HepG2 (cell line): ENCODE results near the gene CAMKK1. TPM values are rescaled to one million over a fixed set of nuclear protein-coding genes. Genes with fewer than 3 reads are reported as not detected.

ENCODE experiments used
- ARNTL ChIP-seq: sonication (generic); formaldehyde crosslinking; IDR thresholded peaks from 2 replicates; pipeline ENCODE4 v1.4.0; 2020; ENCODE audit warnings: mild to moderate bottlenecking, missing genetic modification reagents
- CHD4 ChIP-seq: fragments of 200-600 bp; sonication (generic); IDR thresholded peaks from 2 replicates; pipeline ENCODE4 v1.7.0; 2017; ENCODE audit warnings: mild to moderate bottlenecking, low read length, borderline replicate concordance
- GATAD2A ChIP-seq: IDR thresholded peaks from 2 replicates; pipeline ENCODE4 v1.6.1; 2016
- HOXD1 ChIP-seq: sonication (generic); formaldehyde crosslinking; IDR thresholded peaks from 2 replicates; pipeline ENCODE4 v1.5.0; 2020; ENCODE audit warnings: missing genetic modification reagents
- ONECUT2 ChIP-seq: sonication (generic); formaldehyde crosslinking; IDR thresholded peaks from 2 replicates; pipeline ENCODE4 v1.4.0; 2020; ENCODE audit warnings: missing genetic modification reagents
- RAD21 ChIP-seq: fragments of 450-650 bp; formaldehyde crosslinking; IDR thresholded peaks from 2 replicates; pipeline ENCODE4 v1.5.0; 2020; ENCODE audit warnings: mild to moderate bottlenecking
- SKI ChIP-seq: fragments of 450-650 bp; IDR thresholded peaks from one replicate; pipeline ENCODE4 v1.6.1; 2018; ENCODE audit warnings: mild to moderate bottlenecking; ENCODE audit not compliant: partially characterized antibody
- SPEN ChIP-seq: sonication (generic); formaldehyde crosslinking; IDR thresholded peaks from 2 replicates; pipeline ENCODE4 v1.5.1; 2020; ENCODE audit warnings: low read depth, mild to moderate bottlenecking, missing genetic modification reagents
- TGIF2 ChIP-seq: IDR thresholded peaks from 2 replicates; pipeline ENCODE4 v1.6.1; 2016; ENCODE audit warnings: control low read depth, missing compliant biosample characterization
- ZNF160 ChIP-seq: sonication (generic); formaldehyde crosslinking; IDR thresholded peaks from 2 replicates; pipeline ENCODE4 v1.8.0; 2022; ENCODE audit warnings: mild to moderate bottlenecking, inconsistent platforms, missing genetic modification reagents
- ZNF207 ChIP-seq: fragments of 450-650 bp; IDR thresholded peaks from 2 replicates; pipeline ENCODE4 v1.6.1; 2016; ENCODE audit warnings: antibody characterized with exemption, borderline replicate concordance
- ZNF775 ChIP-seq: sonication (generic); formaldehyde crosslinking; IDR thresholded peaks from 2 replicates; pipeline ENCODE4 v1.4.0; 2020; ENCODE audit warnings: missing genetic modification reagents, mild to moderate bottlenecking, moderate library complexity, borderline replicate concordance
- polyA plus RNA-seq, 8 experiments: library from polyadenylated mRNA; depleted of rRNA in 3 of 8; stranded (reverse) in 7 of 8; unstranded in 1 of 8; fragments of >200 nt; fragmentation: Illumina TruSeq in 4 of 8; extraction: Trizol in 4 of 8; gene quantifications; 2 replicates each; pipeline versions ENCODE4 v1.2.1 to v1.2.3, GENCODE V29; 2011 to 2016; ENCODE audit warnings: low read depth in 4 of 8, missing spikeins in 1 of 8, mixed read lengths in 1 of 8; ENCODE audit not compliant: insufficient read depth in 1 of 8
- total RNA-seq, 5 experiments: library from RNA; depleted of rRNA; stranded (reverse); fragments of >200 nt; fragmentation: Illumina TruSeq; extraction: Trizol; gene quantifications; 2 replicates each; pipeline ENCODE4 v1.2.3, GENCODE V29; 2016; ENCODE audit warnings: low read depth in 1 of 5
- TF ChIP-seq, protein P1 (sequence below): sonication (generic); formaldehyde crosslinking; IDR thresholded peaks from 2 replicates; pipeline ENCODE4 v1.4.0; 2020; ENCODE audit warnings: missing genetic modification reagents
- TF ChIP-seq, protein P2 (sequence below): sonication (generic); formaldehyde crosslinking; IDR thresholded peaks from 2 replicates; pipeline ENCODE4 v1.4.0; 2020; ENCODE audit warnings: missing genetic modification reagents
- TF ChIP-seq, protein P3 (sequence below): sonication (generic); formaldehyde crosslinking; IDR thresholded peaks from 2 replicates; pipeline ENCODE4 v1.4.0; 2020; ENCODE audit warnings: missing genetic modification reagents
- TF ChIP-seq, protein P4 (sequence below): sonication (generic); formaldehyde crosslinking; IDR thresholded peaks from 2 replicates; pipeline ENCODE4 v1.4.0; 2020; ENCODE audit warnings: missing genetic modification reagents
- TF ChIP-seq, protein P5 (sequence below): sonication (generic); formaldehyde crosslinking; IDR thresholded peaks from 2 replicates; pipeline ENCODE4 v1.5.0; 2020; ENCODE audit warnings: mild to moderate bottlenecking, missing genetic modification reagents
- TF ChIP-seq, protein P6 (sequence below): sonication (generic); formaldehyde crosslinking; IDR thresholded peaks from 2 replicates; pipeline ENCODE4 v1.8.1; 2023; ENCODE audit warnings: mild to moderate bottlenecking, inconsistent platforms, moderate library complexity, missing genetic modification reagents, borderline replicate concordance

Gene CAMKK1
- total and polyA plus RNA-seq, 2 of the 13 experiments (the other 11 are each of a cell fraction or from before 2014, with no cell fraction given) = 1.5 to 1.6 TPM

DNA sequence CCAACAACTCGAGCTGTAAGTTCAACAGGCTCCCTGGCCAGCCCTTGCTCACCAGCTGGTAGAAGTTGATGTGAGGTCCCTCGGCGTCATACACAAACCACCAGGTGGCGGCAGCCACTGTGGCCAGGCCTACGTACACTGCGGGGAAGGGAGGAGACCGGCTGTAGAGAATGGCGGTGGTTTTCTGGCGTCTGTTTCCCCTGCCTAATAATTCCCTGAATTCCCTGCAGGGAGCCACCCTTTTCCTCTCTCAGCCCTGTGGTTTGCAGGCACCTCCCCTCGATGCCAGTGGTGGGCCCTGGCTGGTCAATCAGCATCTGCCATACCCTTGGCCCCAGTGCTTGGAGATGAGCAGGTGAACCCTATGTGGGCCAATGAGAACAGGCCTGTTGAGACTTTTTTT is 42.3 kb upstream of the CAMKK1 start (continued):
- TF ChIP-seq, protein P1, sequence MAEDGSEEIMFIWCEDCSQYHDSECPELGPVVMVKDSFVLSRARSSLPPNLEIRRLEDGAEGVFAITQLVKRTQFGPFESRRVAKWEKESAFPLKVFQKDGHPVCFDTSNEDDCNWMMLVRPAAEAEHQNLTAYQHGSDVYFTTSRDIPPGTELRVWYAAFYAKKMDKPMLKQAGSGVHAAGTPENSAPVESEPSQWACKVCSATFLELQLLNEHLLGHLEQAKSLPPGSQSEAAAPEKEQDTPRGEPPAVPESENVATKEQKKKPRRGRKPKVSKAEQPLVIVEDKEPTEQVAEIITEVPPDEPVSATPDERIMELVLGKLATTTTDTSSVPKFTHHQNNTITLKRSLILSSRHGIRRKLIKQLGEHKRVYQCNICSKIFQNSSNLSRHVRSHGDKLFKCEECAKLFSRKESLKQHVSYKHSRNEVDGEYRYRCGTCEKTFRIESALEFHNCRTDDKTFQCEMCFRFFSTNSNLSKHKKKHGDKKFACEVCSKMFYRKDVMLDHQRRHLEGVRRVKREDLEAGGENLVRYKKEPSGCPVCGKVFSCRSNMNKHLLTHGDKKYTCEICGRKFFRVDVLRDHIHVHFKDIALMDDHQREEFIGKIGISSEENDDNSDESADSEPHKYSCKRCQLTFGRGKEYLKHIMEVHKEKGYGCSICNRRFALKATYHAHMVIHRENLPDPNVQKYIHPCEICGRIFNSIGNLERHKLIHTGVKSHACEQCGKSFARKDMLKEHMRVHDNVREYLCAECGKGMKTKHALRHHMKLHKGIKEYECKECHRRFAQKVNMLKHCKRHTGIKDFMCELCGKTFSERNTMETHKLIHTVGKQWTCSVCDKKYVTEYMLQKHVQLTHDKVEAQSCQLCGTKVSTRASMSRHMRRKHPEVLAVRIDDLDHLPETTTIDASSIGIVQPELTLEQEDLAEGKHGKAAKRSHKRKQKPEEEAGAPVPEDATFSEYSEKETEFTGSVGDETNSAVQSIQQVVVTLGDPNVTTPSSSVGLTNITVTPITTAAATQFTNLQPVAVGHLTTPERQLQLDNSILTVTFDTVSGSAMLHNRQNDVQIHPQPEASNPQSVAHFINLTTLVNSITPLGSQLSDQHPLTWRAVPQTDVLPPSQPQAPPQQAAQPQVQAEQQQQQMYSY = no peak
- TF ChIP-seq, protein P2, sequence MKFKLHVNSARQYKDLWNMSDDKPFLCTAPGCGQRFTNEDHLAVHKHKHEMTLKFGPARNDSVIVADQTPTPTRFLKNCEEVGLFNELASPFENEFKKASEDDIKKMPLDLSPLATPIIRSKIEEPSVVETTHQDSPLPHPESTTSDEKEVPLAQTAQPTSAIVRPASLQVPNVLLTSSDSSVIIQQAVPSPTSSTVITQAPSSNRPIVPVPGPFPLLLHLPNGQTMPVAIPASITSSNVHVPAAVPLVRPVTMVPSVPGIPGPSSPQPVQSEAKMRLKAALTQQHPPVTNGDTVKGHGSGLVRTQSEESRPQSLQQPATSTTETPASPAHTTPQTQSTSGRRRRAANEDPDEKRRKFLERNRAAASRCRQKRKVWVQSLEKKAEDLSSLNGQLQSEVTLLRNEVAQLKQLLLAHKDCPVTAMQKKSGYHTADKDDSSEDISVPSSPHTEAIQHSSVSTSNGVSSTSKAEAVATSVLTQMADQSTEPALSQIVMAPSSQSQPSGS (CRISPR knock-in tag) = no peak
- no peak for TF ChIP-seq HOXD1 (CRISPR knock-in tag)
- TF ChIP-seq SKI = no peak
- TF ChIP-seq, protein P3, sequence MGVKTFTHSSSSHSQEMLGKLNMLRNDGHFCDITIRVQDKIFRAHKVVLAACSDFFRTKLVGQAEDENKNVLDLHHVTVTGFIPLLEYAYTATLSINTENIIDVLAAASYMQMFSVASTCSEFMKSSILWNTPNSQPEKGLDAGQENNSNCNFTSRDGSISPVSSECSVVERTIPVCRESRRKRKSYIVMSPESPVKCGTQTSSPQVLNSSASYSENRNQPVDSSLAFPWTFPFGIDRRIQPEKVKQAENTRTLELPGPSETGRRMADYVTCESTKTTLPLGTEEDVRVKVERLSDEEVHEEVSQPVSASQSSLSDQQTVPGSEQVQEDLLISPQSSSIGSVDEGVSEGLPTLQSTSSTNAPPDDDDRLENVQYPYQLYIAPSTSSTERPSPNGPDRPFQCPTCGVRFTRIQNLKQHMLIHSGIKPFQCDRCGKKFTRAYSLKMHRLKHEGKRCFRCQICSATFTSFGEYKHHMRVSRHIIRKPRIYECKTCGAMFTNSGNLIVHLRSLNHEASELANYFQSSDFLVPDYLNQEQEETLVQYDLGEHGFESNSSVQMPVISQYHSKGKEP (CRISPR knock-in tag) = no peak
- TF ChIP-seq ZNF160 (CRISPR knock-in tag) = no peak
- TF ChIP-seq ARNTL (CRISPR knock-in tag) = no peak
- no peak for TF ChIP-seq TGIF2 (CRISPR knock-in tag)
- TF ChIP-seq ZNF775 = no peak
- no peak for TF ChIP-seq ONECUT2 (CRISPR knock-in tag)
- TF ChIP-seq, protein P4, sequence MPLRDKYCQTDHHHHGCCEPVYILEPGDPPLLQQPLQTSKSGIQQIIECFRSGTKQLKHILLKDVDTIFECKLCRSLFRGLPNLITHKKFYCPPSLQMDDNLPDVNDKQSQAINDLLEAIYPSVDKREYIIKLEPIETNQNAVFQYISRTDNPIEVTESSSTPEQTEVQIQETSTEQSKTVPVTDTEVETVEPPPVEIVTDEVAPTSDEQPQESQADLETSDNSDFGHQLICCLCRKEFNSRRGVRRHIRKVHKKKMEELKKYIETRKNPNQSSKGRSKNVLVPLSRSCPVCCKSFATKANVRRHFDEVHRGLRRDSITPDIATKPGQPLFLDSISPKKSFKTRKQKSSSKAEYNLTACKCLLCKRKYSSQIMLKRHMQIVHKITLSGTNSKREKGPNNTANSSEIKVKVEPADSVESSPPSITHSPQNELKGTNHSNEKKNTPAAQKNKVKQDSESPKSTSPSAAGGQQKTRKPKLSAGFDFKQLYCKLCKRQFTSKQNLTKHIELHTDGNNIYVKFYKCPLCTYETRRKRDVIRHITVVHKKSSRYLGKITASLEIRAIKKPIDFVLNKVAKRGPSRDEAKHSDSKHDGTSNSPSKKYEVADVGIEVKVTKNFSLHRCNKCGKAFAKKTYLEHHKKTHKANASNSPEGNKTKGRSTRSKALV (CRISPR knock-in tag) = no peak
- TF ChIP-seq ZNF207 = no peak
- TF ChIP-seq, protein P5, sequence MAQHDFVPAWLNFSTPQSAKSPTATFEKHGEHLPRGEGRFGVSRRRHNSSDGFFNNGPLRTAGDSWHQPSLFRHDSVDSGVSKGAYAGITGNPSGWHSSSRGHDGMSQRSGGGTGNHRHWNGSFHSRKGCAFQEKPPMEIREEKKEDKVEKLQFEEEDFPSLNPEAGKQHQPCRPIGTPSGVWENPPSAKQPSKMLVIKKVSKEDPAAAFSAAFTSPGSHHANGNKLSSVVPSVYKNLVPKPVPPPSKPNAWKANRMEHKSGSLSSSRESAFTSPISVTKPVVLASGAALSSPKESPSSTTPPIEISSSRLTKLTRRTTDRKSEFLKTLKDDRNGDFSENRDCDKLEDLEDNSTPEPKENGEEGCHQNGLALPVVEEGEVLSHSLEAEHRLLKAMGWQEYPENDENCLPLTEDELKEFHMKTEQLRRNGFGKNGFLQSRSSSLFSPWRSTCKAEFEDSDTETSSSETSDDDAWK (CRISPR knock-in tag) = no peak
- no peak for TF ChIP-seq SPEN (CRISPR knock-in tag)
- TF ChIP-seq RAD21 = peak; percentile 89
- TF ChIP-seq, protein P6, sequence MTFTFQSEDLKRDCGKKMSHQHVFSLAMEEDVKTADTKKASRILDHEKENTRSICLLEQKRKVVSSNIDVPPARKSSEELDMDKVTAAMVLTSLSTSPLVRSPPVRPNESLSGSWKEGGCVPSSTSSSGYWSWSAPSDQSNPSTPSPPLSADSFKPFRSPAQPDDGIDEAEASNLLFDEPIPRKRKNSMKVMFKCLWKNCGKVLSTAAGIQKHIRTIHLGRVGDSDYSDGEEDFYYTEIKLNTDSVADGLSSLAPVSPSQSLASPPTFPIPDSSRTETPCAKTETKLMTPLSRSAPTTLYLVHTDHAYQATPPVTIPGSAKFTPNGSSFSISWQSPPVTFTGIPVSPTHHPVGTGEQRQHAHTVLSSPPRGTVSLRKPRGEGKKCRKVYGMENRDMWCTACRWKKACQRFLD (CRISPR knock-in tag) = no peak
- TF ChIP-seq GATAD2A (CRISPR knock-in tag) = 0 out of 2 replicates have a peak, but pooled peaks have one; percentile 21
- TF ChIP-seq CHD4 = no peak
